Neural cell (in vitro differentiated cells): Measurements from ENCODE around the gene SLC9B2. TPM values are rescaled to one million over a fixed set of nuclear protein-coding genes. Genes with fewer than 3 reads are reported as not detected.

Experiments used
- H2AFZ ChIP-seq: fragments of 200-600, 300-800 bp; sonication (generic), shearing (Covaris generic); 2 replicates; pipeline ENCODE4 v1.6.0; 2014; ENCODE audit warnings: low read depth, mild to moderate bottlenecking, antibody characterized with exemption, low read length, moderate library complexity
- H3F3A ChIP-seq: fragments of 200-600 bp; shearing (Covaris generic); 2 replicates; pipeline ENCODE4 v1.6.1; 2016; ENCODE audit warnings: mild to moderate bottlenecking, moderate library complexity, mixed read lengths, antibody characterized with exemption, low read length; ENCODE audit not compliant: insufficient read depth, poor library complexity, severe bottlenecking
- H3K27ac ChIP-seq: fragments of 200-600, 300-800 bp; sonication (generic), shearing (Covaris generic); 2 replicates; pipeline ENCODE4 v1.5.1; 2014; ENCODE audit warnings: mild to moderate bottlenecking, low read length, moderate library complexity
- H3K27me3 ChIP-seq: fragments of 300-800, 200-600 bp; sonication (generic), shearing (Covaris generic); 2 replicates; pipeline ENCODE4 v1.6.0; 2014; ENCODE audit warnings: mild to moderate bottlenecking, low read depth, low read length, moderate library complexity; ENCODE audit not compliant: insufficient read depth
- H3K36me3 ChIP-seq: fragments of 300-800, 200-600 bp; sonication (generic), shearing (Covaris generic); 2 replicates; pipeline ENCODE4 v1.5.1; 2014; ENCODE audit warnings: mild to moderate bottlenecking, antibody characterized with exemption, low read length, moderate library complexity; ENCODE audit not compliant: insufficient read depth
- H3K4me2 ChIP-seq: fragments of 300-800, 200-600 bp; sonication (generic), shearing (Covaris generic); 2 replicates; pipeline ENCODE4 v1.6.0; 2014; ENCODE audit warnings: mild to moderate bottlenecking, low read length
- H3K4me3 ChIP-seq: fragments of 300-800, 200-600 bp; sonication (generic), shearing (Covaris generic); 2 replicates; pipeline ENCODE4 v1.5.1; 2014; ENCODE audit warnings: mild to moderate bottlenecking, low read length, moderate library complexity
- H3K79me2 ChIP-seq: fragments of 200-600 bp; shearing (Covaris generic); replicated peaks from 2 replicates; pipeline ENCODE4 v1.6.0; 2014; ENCODE audit warnings: mild to moderate bottlenecking, low read length, moderate library complexity; ENCODE audit not compliant: insufficient read depth
- H3K9ac ChIP-seq: fragments of 300-800, 200-600 bp; sonication (generic), shearing (Covaris generic); 2 replicates; pipeline ENCODE4 v1.6.1; 2016; ENCODE audit warnings: mild to moderate bottlenecking, low read length, mixed read lengths
- H3K9me2 ChIP-seq: fragments of 200-600 bp; shearing (Covaris generic); 2 replicates; pipeline ENCODE4 v1.6.1; 2016; ENCODE audit warnings: mild to moderate bottlenecking, low read length, mixed read lengths; ENCODE audit not compliant: insufficient read depth
- H3K9me3 ChIP-seq: fragments of 200-600, 300-800 bp; sonication (generic), shearing (Covaris generic); 2 replicates; pipeline ENCODE4 v1.6.1; 2016; ENCODE audit warnings: mild to moderate bottlenecking, mixed run types, low read length, moderate library complexity, mixed read lengths
- H4K20me1 ChIP-seq: fragments of 200-600 bp; shearing (Covaris generic); 2 replicates; pipeline ENCODE4 v1.6.1; 2016; ENCODE audit warnings: mild to moderate bottlenecking, mixed run types; ENCODE audit not compliant: insufficient read depth
- EP300 ChIP-seq: fragments of 450-650 bp; conservative IDR thresholded peaks from 2 replicates; pipeline ENCODE4 v1.6.1; 2014; ENCODE audit warnings: antibody characterized with exemption, mild to moderate bottlenecking, moderate library complexity; ENCODE audit not compliant: poor library complexity, severe bottlenecking
- EZH2 ChIP-seq: fragments of 200-600, 300-800 bp; shearing (Covaris generic), sonication (generic); IDR thresholded peaks from 2 replicates; pipeline ENCODE4 v1.6.1; 2014; ENCODE audit warnings: antibody characterized with exemption, low read length, borderline replicate concordance, mild to moderate bottlenecking; ENCODE audit not compliant: insufficient read depth, poor library complexity, severe bottlenecking
- MXI1 ChIP-seq: fragments of 450-650 bp; conservative IDR thresholded peaks from 2 replicates; pipeline ENCODE4 v1.6.1; 2014; ENCODE audit warnings: antibody characterized with exemption, mild to moderate bottlenecking; ENCODE audit not compliant: poor library complexity, severe bottlenecking
- POLR2AphosphoS5 ChIP-seq: IDR thresholded peaks from 2 replicates; pipeline ENCODE4 v1.6.1; 2012
- RAD21 ChIP-seq: fragments of 450-650 bp; conservative IDR thresholded peaks from 2 replicates; pipeline ENCODE4 v1.6.1; 2014; ENCODE audit warnings: antibody characterized with exemption, mild to moderate bottlenecking, moderate library complexity
- REST ChIP-seq: IDR thresholded peaks from 2 replicates; pipeline ENCODE4 v1.6.1; 2012; ENCODE audit warnings: borderline replicate concordance
- SMC3 ChIP-seq: fragments of 450-650 bp; conservative IDR thresholded peaks from 2 replicates; pipeline ENCODE4 v1.6.1; 2014; ENCODE audit warnings: antibody characterized with exemption, mild to moderate bottlenecking, moderate library complexity; ENCODE audit not compliant: poor library complexity
- TAF1 ChIP-seq: IDR thresholded peaks from 2 replicates; pipeline ENCODE4 v1.6.1; 2012; ENCODE audit warnings: low read depth
- polyA plus RNA-seq: library from polyadenylated mRNA; depleted of rRNA; stranded (reverse); fragments of >200 nt; gene quantifications from 2 replicates; pipeline ENCODE4 v1.2.3, GENCODE V29; 2014
- TF ChIP-seq, protein P1 (sequence below): fragments of 450-650 bp; IDR thresholded peaks from 2 replicates; pipeline ENCODE4 v1.5.1; 2014; ENCODE audit warnings: antibody characterized with exemption, mild to moderate bottlenecking, moderate library complexity; ENCODE audit not compliant: poor library complexity, severe bottlenecking

SLC9B2 gene
- polyA plus RNA-seq, 1 donor from 2014 or later: 46.3 TPM

DNA sequence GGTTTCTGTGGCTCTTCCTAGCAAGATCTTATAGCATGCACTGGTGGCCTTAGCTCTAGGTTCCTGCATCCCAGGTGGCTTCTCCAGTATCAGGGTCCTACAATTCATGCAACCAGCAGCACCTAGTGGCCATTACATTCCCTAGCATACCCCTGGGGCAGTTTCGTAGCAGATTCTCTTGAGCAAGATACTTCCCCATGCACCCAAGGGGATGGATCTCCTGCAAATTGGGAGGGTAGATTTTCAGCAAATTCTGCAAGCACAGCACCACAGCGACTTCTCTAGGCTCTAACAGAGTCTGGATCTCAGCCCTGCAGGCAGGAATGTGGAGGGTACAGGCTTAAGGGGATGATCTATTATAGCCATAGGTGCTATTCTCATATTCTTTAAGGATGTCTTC lies 44.0 kb downstream of the SLC9B2 start:
- TF ChIP-seq REST (no peak), EZH2 (no peak)
- no peak overlapping the region for H2AFZ ChIP-seq
- peaks cover 11% of the 10 kb centered on the region for H3K36me3 ChIP-seq
- no peaks in the 10 kb centered on the region for H3K9me2 ChIP-seq
- H3K27me3 ChIP-seq: no peaks in the 10 kb centered on the region
- H3K79me2 ChIP-seq: no peaks in the 10 kb centered on the region
- H3K9me3 ChIP-seq: no peaks in the 10 kb centered on the region
- no peak overlapping the region for H3K4me2 ChIP-seq
- no peak overlapping the region for H3K9ac ChIP-seq
- H3K27ac ChIP-seq: no peak overlapping the region
- no peak overlapping the region for H3K4me3 ChIP-seq
- H3F3A ChIP-seq: no peaks in the 10 kb centered on the region
- no peaks in the 10 kb centered on the region for H4K20me1 ChIP-seq

DNA sequence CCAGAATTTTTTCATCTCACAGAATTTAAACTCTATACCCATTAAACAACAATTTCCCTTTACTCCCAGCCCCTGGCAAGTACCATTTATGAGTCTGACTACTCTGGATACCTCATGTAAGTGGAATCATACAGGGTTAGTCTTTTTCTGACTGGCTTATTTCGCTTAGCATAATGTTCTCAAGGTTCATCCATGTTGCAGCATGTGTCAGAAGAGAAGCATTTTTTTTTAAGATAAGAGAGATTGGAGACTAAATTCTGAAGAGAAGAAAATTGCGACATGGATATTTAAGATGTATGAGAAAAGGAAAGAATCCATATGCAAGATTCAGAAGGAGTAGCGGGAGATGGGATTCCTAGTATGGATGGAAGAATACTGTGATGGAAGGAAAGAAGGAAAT lies 45.8 kb downstream of the SLC9B2 start:
- H3K27ac ChIP-seq: no peak overlapping the region
- no peak for TF ChIP-seq EP300
- no peak for TF ChIP-seq MXI1
- no peak for TF ChIP-seq SMC3
- TF ChIP-seq REST: no peak
- TF ChIP-seq POLR2AphosphoS5: no peak
- no peak for TF ChIP-seq RAD21
- no peak overlapping the region for H2AFZ ChIP-seq
- no peak overlapping the region for H3K9ac ChIP-seq
- no peak overlapping the region for H3K4me2 ChIP-seq
- H3K79me2 ChIP-seq: no peaks in the 10 kb centered on the region
- no peaks in the 10 kb centered on the region for H3K9me3 ChIP-seq
- H3K4me3 ChIP-seq: no peak overlapping the region
- no peaks in the 10 kb centered on the region for H3K27me3 ChIP-seq
- no peaks in the 10 kb centered on the region for H4K20me1 ChIP-seq
- H3K36me3 ChIP-seq: peaks cover 7% of the 10 kb centered on the region
- H3K9me2 ChIP-seq: no peaks in the 10 kb centered on the region
- H3F3A ChIP-seq: no peaks in the 10 kb centered on the region

- Histone ChIP-seq H3K4me3 (no peak overlapping the region), H3F3A (no peaks in the 10 kb centered on the region), H3K9me3 (no peaks in the 10 kb centered on the region), H3K9me2 (no peaks in the 10 kb centered on the region), H3K4me2 (no peak overlapping the region), H3K9ac (no peak overlapping the region), H2AFZ (no peak overlapping the region), H3K79me2 (no peaks in the 10 kb centered on the region), H3K27ac (no peak overlapping the region), H3K36me3 (peaks cover 7% of the 10 kb centered on the region), H3K27me3 (no peaks in the 10 kb centered on the region), H4K20me1 (no peaks in the 10 kb centered on the region)
- TF ChIP-seq EZH2 (no peak), RAD21 (no peak), EP300 (no peak), TAF1 (no peak), POLR2AphosphoS5 (no peak), SMC3 (no peak), REST (no peak), MXI1 (no peak)
- TF ChIP-seq, protein P1, sequence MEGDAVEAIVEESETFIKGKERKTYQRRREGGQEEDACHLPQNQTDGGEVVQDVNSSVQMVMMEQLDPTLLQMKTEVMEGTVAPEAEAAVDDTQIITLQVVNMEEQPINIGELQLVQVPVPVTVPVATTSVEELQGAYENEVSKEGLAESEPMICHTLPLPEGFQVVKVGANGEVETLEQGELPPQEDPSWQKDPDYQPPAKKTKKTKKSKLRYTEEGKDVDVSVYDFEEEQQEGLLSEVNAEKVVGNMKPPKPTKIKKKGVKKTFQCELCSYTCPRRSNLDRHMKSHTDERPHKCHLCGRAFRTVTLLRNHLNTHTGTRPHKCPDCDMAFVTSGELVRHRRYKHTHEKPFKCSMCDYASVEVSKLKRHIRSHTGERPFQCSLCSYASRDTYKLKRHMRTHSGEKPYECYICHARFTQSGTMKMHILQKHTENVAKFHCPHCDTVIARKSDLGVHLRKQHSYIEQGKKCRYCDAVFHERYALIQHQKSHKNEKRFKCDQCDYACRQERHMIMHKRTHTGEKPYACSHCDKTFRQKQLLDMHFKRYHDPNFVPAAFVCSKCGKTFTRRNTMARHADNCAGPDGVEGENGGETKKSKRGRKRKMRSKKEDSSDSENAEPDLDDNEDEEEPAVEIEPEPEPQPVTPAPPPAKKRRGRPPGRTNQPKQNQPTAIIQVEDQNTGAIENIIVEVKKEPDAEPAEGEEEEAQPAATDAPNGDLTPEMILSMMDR: no peak
These were observed 47.3 kb downstream of the SLC9B2 start for GRCh38 chr4:103029300-103029699.
